Sciatic nerve (tissue), 2 donors: Measurements from ENCODE around the gene KIF3B. TPM values are rescaled to one million over a fixed set of nuclear protein-coding genes. Genes with fewer than 3 reads are reported as not detected.
"Not testable (repeated sequence)": the region's sequence is repeated elsewhere in the genome, so short reads cannot be mapped to it uniquely, and the experiment has no call there.

Experiments
- ATAC-seq: fragments of 200-7000 bp; cut with Tn5 transposase; one replicate; pipeline ENCODE4 v1.9.1; 2020; ENCODE audit warnings: mild to moderate bottlenecking, moderate library complexity
- DNase-seq: peaks from one replicate; pipeline ENCODE4 v3.0.0-alpha.2; 2020; ENCODE audit warnings: low spot score
- intact Hi-C: fragments of 100-400 bp; cut with DNase I; formaldehyde crosslinking; loops from one replicate; pipeline ENCODE4 v1.14.2; 2022
- total RNA-seq: library from RNA; stranded (reverse); fragmentation: NEBNext Ultra II Directional; extraction: Animal tissue kit (Norgen Biotek cat#: 25700); gene quantifications from one replicate; pipeline ENCODE4 v1.2.1, GENCODE V29; 2021
- donor health status: DM: no; HTN: no; CAD: no.
- donor health status: DM: no; HTN: no; CAD: no.

Gene KIF3B
- total RNA-seq, 1 donor from 2014 or later, result 30.9 TPM

GRCh38 chr20:32320305-32320704, 42.9 kb downstream of the KIF3B start:
- DNase-seq, result no peak
- intact Hi-C loops, result no loop called here
- ATAC-seq, result no peak

- no peak for DNase-seq
- intact Hi-C loops, result no loop called here
- no peak for ATAC-seq
Measured at GRCh38 chr20:32321390-32321789, 43.9 kb downstream of the KIF3B start.

- ATAC-seq, DNase-seq, intact Hi-C loops: not testable (repeated sequence)
Measured at GRCh38 chr20:32322260-32322659, 44.8 kb downstream of the KIF3B start.

- intact Hi-C loops, result not testable (repeated sequence)
Measured at GRCh38 chr20:32323761-32324160, 46.3 kb downstream of the KIF3B start.

GRCh38 chr20:32325706-32326503, 48.5 kb downstream of the KIF3B start:
- ATAC-seq (no peak), DNase-seq (no peak)
- intact Hi-C loops, result no loop called here

More at GRCh38 chr20:32323761-32324160, 46.3 kb downstream of the KIF3B start:
- not testable (repeated sequence) for ATAC-seq, DNase-seq

- intact Hi-C loops, result no loop called here
- ATAC-seq, result no peak
Measured at GRCh38 chr20:32326504-32326845, 49.0 kb downstream of the KIF3B start.

GRCh38 chr20:32327087-32327681, 49.7 kb downstream of the KIF3B start:
- DNase-seq (no peak), ATAC-seq (no peak)
- intact Hi-C loops, result no loop called here

More at GRCh38 chr20:32326504-32326845, 49.0 kb downstream of the KIF3B start:
- no peak for DNase-seq

GRCh38 chr20:32329817-32330554, 52.5 kb downstream of the KIF3B start:
- no peak for DNase-seq
- no peak for ATAC-seq
- intact Hi-C loops, result no loop called here

GRCh38 chr20:32330555-32330897, 53.1 kb downstream of the KIF3B start:
- intact Hi-C loops, result no loop called here
- DNase-seq (no peak), ATAC-seq (no peak)

- intact Hi-C loops, result no loop called here
- ATAC-seq (no peak), DNase-seq (no peak)
Measured at GRCh38 chr20:32332614-32333013, 55.2 kb downstream of the KIF3B start.

- ATAC-seq (no peak), DNase-seq (no peak)
- intact Hi-C loops, result no loop called here
Measured at GRCh38 chr20:32333181-32333987, 55.9 kb downstream of the KIF3B start.

- DNase-seq (no peak), ATAC-seq (peak; percentile 50)
- intact Hi-C loops, result no loop called here
Measured at GRCh38 chr20:32333988-32334885, 56.8 kb downstream of the KIF3B start.

GRCh38 chr20:32336918-32337347, 59.5 kb downstream of the KIF3B start:
- peak; percentile 3 for DNase-seq
- peak; percentile 63 for ATAC-seq
- intact Hi-C loops, result no loop called here

- no peak for ATAC-seq
- peak; percentile 38 for DNase-seq
- intact Hi-C loops, result no loop called here
Measured at GRCh38 chr20:32337937-32338661, 60.6 kb downstream of the KIF3B start.

- DNase-seq, result peak; percentile 22
- no peak for ATAC-seq
- intact Hi-C loops, result no loop called here
Measured at GRCh38 chr20:32338665-32339064, 61.2 kb downstream of the KIF3B start.

GRCh38 chr20:32339116-32339515, 61.7 kb downstream of the KIF3B start:
- ATAC-seq, result no peak
- intact Hi-C loops, result no loop called here
- no peak for DNase-seq

GRCh38 chr20:32341053-32341452, 63.6 kb downstream of the KIF3B start:
- intact Hi-C loops, ATAC-seq, DNase-seq: not testable (repeated sequence)

- DNase-seq, result no peak
- no peak for ATAC-seq
- intact Hi-C loops, result no loop called here
Measured at GRCh38 chr20:32343439-32343838, 66.0 kb downstream of the KIF3B start.
